ENCODE measurements around the gene GNA15. TPM values are rescaled to one million over a fixed set of nuclear protein-coding genes. Genes with fewer than 3 reads are reported as not detected.

GNA15 gene
- total RNA-seq, 1 donor from 2014 or later, result not detected

- DNase-seq (ENCODE audit: low read depth in 2 of 2), result no peak
Observed at GRCh38 chr19:3208317-3209207, 72.7 kb downstream of the GNA15 start.

DNA sequence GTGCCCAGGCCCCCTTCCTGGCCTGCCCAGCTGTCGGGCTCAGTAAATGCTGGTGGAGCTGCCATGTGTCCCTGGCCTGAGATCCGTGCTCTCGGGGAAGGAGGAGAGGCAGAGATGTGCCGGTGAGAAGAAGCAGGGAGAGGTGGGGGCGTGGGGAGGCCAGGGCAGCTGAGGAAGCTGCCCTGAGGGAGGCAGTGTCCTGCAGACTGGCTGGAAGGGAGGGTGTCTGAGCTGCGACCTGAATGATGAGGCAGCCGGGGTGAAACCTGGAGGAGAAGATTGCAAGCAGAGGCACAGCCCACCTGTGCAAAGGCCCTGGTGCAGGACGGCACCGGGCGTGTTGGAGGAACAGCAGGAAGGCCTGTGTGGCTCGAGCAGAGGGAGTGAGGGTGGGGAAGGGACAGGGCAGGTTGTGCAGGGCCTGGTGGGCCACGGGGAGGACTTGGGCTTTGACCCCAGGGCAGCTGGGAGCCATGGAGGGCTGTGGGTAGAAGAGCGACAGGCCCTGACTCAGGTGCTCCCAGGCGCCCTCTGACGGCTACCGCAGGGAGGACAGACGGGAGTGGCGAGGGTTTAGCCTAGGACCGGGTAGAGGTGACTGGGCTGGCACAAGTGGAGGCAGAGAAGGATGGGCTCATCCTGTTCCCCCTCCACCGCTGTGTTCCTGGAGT lies 74.6 kb downstream of the GNA15 start:
- peak; percentile 43 to 62 for DNase-seq (ENCODE audit: low read depth in 2 of 2)

GRCh38 chr19:3211191-3211590 lies 75.4 kb downstream of the GNA15 start:
- DNase-seq (ENCODE audit: low read depth in 2 of 2), result no peak

- no peak for DNase-seq (ENCODE audit: low read depth in 2 of 2)
Observed at GRCh38 chr19:3213159-3213558, 77.3 kb downstream of the GNA15 start.

Other genes with a start within 250 kb of the GNA15 start
- gene ZNF57, start 235.1 kb upstream of the GNA15 start, total RNA-seq, result 2.4 and 3.4 TPM in 2 replicates
- gene ZNF77, start 191.1 kb upstream of the GNA15 start, total RNA-seq, result 3.3 and 3.4 TPM in 2 replicates
- 0.99 and 1.1 TPM in 2 replicates for gene TLE6, start 158.5 kb upstream of the GNA15 start, total RNA-seq
- 7.2 and 17.5 TPM in 2 replicates for gene TLE2, start 106.8 kb upstream of the GNA15 start, total RNA-seq
- gene TLE5, start 73.5 kb upstream of the GNA15 start, total RNA-seq, result 103 and 142 TPM in 2 replicates
- gene GNA11, start 41.7 kb upstream of the GNA15 start, total RNA-seq, result 41.4 and 58.7 TPM in 2 replicates
- under 0.01 and 0.44 TPM in 2 replicates for gene S1PR4, start 42.7 kb downstream of the GNA15 start, total RNA-seq
- gene NCLN, start 49.9 kb downstream of the GNA15 start, total RNA-seq, result 26.2 and 31.2 TPM in 2 replicates
- gene CELF5, start 88.6 kb downstream of the GNA15 start, total RNA-seq, result not detected in 2 replicates
- gene NFIC, start 230.6 kb downstream of the GNA15 start, total RNA-seq, result 9.4 and 11.7 TPM in 2 replicates